GM21723 (cell line): ENCODE measurements around the gene TIPIN.
"Not testable (repeated sequence)": the region's sequence is repeated elsewhere in the genome, so short reads cannot be mapped to it uniquely, and the experiment has no call there.

Experiments used
- ATAC-seq: cut with Tn5 transposase; IDR thresholded peaks from one replicate; pipeline ENCODE4 v1.9.1; 2021; ENCODE audit warnings: mild to moderate bottlenecking, moderate library complexity; ENCODE audit not compliant: unreplicated experiment

Gene TIPIN

DNA sequence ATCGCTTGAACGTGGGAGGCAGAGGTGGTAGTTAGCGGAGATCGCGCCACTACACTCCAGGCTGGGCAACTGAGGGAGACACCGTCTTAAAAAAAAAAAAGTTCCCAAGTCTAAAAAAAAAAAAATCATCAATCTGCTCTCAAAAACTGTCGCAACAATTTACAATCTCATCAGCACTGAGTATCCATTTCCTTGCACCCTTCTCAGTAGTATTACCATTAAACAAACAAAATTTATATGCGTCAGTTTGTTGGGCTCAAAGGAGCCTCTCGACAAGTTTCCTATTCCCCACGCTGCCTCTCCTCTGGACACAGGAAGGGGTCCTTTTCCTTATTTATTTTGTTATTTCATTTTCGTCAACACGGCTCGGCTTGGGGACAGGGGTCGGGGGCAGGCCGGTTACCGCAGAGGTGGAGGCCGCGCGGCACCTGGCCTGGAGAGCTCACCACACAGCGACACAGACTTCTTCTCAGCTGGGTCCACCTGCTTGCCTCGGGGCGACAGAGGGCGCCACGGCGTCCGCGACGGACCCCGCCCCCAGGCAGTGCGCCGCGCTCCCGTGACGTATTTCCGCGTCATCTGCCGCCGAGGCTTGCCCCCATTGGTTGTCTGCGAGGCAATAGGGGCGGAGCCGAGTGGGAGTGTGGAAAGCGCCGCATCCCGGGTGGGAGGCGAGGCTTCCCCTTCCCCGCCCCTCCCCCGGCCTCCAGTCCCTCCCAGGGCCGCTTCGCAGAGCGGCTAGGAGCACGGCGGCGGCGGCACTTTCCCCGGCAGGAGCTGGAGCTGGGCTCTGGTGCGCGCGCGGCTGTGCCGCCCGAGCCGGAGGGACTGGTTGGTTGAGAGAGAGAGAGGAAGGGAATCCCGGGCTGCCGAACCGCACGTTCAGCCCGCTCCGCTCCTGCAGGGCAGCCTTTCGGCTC, 30.0 kb upstream of the TIPIN start, which contains the start of gene MAP2K1:
TSS of gene MAP2K1 (plus strand) at position 709 of the 920 bp plus-strand sequence. CDS start 436 bp downstream, outside the sequence.
- peak; percentile 72 for ATAC-seq

DNA sequence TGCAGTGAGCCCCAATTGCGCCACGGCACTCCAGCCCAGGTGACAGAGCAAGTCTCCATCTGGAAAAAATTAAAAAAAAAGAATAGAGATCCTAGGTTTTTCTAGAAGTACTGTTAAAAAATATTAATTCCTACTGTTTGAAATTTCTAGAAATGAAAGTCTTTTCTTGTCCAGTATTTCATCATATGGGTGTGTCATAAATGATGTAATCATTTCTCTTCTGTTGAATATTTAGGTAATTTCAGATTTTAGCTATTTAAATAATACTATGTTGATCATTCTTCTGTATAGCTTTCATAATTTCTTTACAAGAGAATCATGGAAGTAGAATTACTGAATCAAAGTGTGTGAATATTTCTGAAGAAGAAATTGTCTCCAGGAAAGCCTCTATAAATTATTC, 24.9 kb upstream of the TIPIN start:
- not testable (repeated sequence) for ATAC-seq

DNA sequence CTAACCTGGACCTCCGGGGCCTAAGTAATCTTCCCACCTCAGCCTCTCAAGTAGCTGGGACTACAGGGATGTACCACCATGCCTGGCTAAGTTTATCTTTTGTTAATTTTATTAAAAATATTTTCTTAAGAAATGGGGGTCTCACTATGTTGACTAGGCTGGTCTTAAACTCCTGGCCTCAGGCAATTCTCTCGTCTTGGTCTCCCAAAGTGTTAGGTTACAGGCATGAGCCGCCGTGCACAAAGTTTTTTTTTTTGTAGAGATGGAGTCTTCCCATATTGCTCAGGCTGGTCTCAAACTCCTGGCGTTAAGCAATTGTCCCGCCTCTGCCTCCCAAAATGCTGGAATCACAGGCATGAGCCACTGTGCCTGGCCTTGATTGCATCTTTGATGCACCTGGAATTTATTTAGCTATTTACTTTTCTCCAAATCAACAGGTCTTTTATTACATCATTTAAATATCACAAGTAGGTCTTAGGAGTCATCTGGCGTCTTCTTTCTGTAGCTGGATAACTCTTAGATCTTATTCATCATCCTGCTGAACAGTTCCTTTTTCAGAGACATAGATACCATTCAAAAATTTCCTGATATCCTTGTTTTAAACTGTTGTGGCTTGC, 22.4 kb upstream of the TIPIN start:
- ATAC-seq: no peak

DNA sequence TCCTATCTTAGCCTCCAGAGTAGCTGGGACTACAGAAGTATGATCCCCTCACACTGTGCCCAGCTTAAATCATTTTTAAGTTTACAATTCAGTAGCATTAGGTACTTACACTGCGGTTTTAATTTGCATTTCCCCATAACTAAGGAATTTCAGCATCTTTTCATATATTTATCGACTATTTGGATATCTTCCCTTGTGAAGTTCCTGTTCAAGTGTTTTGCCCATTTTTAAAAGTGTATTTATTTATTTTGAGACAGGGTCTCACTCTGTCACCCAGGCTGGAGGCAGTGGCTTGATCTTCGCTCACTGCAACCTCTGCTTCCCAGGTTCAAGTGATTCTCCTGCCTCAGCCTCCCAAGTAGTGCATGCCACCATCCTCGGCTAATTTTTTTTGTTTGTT, 17.7 kb upstream of the TIPIN start:
- ATAC-seq: no peak

DNA sequence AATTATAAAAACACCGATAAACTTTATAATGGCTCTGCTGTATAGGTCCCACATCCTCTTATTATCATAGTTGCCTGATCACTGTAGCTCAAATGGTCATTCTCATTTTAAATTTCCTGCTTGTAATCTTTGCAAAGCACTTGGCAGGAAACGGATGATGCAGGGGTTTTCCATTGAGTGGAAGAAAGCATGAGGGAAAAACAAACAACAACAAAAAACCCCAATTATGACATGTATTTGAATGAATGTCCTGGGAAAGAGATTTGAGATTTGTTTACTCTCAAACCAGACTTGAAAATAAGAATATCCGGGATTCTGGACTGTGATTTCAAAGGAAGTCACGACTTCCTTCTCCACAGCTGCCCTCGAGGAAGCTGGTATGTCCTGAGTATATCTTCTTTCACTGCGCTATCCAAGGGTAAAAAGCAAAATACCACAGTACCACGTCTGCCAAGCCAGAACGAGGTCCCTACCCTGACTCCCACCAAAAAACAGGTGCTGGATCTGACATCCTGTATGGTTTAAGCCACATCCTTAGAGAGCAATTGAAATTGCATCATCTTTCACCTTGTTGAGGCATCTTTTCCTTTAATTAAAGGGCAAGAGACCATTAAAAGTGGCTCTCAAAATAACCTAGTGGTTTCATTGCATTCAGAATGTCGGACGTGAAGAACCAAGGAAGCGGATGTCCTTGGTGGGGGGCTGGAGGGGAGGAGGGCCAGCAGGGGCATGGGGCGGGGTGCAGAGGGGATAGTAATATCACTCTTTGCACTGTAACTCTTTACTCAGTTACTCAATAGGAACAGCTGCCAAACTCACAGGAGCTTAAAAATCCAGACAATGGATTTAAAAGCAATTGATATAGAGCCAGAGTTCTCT, 13.5 kb upstream of the TIPIN start:
- ATAC-seq: no peak

DNA sequence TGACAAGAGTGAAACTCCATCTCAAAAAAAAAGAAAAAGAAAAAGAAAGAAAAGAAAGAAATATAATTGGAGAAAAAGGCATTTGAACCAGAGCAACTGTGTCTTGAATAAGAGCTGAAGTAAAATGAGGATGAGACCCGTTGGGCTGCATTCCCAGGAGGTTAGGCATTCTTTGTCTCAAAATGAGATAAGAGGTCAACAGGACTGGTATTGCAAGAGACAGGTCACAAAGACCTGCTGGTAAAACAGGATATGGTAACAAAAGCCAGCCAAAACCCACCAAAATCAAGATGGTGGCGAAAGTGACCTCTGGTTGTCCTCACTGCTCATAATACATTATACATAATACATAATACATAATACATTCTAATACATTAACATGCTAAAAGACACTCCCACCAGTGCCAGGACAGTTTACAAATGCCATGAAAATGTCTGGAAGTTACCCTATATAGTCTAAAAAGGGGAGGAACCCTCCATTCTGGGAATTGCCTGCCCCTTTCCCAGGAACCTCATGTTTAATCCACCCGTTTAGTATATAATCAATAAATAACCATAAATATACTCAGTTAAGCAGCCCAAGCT, 8.6 kb upstream of the TIPIN start:
- ATAC-seq: no peak

DNA sequence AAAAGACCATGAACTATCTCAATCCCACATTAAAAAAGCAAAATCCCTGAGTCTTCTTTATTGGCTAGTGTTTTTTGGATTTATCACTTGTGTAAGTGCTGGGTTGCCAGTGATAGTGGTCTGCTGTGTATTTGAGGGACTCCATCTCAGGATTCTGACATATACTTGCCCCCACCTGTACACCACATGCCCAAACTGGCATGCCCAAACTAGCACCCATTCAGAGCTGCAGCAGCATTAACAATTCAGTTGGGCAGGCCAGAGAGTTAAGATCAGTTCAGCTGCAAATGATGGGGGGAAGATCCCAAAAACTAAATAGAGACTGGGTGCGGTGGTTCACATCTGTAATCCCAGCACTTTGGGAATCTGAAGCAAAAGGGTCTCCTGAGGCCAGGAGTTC, 6.3 kb upstream of the TIPIN start:
- ATAC-seq: no peak

DNA sequence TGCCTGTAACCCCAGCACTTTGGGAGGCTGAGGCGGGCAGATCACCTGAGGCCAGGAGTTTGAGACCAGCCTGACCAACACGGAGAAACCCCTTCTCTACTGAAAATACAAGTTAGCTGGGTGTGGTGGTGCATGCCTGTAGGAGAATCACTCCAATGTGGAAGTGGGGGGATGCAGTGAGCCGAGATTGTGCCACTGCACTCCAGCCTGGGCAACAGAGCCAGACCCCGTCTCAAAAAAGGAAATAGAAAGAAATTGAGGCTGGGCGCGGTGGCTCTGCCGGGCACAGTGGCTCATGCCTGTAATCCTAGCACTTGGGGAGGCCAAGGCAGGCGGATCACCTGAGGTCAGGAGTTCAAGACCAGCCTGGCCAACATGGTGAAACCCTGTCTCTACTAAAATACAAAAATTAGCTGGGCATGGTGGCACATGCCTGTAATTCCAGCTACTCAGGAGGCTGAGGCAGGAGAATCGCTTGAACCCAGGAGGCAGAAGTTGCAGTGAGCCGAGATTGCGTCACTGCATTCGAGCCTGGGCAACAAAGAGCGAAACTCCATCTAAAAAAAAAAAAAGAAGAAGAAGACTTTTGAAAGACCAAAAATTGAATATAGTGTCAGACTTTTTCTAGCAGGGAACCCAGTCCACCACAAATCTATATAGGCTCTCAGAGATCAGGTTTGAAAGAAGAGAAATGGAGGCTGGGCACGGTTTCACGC, 5.4 kb upstream of the TIPIN start:
- ATAC-seq: not testable (repeated sequence)

DNA sequence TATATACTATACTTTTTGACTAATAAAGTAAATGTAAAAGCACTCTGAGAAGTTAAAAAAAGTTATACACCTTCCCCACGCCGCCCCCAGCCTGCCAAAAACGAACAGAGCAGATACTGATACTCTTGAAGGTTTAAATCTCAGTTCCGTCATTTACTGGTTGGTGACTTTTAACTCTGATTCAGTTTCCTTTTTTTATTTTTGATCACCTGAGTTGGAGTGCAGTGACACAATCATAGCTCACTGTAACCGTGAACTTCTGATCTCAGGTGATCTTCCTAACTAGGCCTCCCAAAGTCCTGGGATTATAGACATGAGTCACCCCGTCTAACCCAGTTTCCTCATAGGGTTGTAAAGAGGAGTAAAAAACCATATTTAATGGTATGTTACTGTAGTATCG, 3.3 kb upstream of the TIPIN start:
- peak; percentile 40 for ATAC-seq

DNA sequence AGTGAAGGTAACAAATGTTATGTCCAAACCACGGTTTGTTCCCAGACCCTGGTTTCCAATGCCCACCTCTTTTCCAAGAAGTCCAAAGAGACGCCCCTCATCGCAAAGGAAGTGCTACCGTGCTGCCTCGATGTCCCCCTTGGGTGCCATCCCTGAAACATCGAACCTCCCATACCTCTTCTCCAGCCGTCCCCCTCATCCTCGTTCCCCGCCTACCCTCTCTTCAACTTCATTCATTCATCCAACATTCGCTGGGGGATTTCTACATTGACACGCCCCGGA, 467 bp downstream of the TIPIN start:
- no peak for ATAC-seq

DNA sequence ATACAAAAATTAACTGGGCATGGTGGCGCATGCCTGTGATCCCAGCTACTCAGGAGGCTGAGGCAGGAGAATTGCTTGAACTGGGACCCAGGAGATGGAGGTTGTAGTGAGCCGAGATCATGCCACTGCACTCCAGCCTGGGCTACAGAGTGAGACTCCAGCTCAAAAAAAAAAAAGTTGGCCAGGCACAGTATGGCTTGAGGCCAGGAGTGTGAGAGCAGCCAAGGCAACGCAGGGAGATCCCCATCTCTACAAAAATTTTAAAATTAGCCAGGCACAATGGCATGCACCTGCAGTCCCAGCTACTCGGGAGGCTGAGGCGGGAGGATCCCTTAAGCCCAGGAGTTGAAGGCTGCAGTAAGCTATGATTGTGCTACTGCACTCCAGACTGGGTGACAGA, 8.0 kb downstream of the TIPIN start:
- ATAC-seq: not testable (repeated sequence)

DNA sequence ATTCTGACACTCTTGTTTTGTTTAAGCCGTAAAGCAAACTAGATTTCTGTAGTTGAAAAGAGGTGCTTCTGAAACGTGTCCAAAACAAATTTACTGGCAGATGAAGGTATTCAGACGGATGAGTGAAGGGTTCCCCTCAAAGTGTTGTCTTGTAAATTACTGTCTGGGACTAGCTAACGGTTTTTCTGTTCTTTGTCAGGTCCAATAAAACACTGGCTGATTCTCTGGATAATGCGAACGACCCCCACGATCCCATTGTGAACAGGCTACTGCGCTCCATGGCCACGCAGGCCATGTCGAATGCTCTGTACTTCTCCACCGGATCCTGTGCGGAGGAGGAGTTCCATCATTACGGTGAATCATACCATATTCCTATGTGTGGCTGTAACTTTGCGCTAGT, 27.7 kb downstream of the TIPIN start:
- no peak for ATAC-seq

DNA sequence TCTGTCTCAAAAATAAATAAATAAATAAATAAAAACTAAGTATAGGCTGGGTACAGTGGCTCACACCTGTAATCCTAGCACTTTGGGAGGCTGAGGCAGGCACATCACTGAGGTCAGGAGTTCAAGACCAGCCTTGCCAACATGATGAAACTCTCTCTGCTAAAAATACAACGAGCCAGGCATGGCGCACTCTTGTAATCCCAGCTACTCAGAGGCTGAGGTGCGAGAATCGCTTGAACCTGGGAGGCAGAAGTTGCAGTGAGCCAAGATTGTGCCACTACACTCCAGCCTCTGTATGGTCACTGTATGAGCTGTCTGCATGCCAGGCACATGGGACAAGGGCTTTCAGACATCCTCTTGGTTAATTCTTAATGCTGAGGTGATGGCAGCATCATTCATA, 28.7 kb downstream of the TIPIN start:
- ATAC-seq: no peak

DNA sequence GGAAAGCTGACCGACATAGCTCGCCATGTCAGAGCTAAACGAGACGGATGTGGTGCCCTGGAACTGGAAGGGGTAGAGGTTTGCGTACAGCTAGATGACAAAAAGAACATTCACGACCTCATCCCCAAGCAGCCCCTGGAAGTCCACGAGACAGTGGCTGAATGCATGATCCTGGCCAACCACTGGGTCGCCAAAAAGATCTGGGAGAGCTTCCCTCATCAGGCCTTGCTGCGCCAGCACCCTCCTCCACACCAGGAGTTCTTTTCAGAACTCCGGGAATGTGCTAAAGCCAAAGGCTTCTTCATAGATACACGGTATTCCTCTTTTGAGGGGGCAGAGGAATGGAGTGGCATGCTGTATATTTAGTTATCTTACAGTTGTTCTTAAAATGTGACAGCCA, 30.4 kb downstream of the TIPIN start:
- no peak for ATAC-seq

DNA sequence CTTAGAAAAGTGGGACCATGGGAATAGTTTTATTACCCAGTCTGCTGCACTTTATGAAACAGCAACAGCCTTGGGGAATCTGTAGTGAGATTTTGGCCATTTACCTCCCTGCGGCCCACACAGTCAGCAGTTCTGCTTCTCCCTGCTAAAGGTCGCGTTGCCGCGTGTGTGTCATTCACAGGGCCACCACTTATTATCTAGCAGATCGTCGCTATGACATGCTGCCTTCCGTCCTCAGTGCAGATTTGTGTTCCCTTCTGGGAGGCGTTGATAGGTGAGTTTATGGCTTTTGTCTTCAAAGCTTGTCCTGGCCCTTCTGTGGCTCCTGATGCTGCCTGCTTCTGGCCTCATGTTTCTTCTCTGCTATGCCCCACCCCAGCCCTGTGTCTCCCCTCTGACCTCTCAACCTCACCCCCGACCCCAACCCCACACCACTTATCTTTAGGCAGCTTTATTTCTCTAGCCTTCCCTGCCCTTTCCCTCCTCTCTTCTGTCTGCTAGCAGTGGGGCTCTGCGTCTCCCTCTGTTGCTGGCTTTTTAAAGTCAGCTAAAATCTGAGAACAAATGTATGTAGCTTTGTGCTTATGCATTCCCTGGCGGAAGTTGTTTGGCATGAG, 33.1 kb downstream of the TIPIN start:
- no peak for ATAC-seq

DNA sequence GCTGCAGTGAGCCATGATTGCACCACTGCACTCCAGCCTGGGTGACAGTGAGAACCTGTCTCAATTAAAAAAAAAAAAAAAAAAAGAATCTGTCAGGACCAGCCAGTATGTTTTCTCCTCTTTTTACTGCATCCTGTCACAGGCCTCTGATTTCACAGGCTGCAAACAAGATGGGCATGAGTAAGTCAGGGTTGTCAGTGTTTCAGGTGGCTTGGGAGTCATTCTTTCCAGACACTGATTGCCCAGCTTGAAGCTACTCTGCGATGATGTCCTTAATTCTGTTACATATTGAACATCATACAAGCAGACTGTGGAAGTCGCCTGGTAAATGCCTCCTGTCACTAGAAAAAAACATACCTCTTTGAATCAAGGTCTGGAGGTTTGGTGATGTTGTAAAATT, 44.3 kb downstream of the TIPIN start:
- no peak for ATAC-seq

DNA sequence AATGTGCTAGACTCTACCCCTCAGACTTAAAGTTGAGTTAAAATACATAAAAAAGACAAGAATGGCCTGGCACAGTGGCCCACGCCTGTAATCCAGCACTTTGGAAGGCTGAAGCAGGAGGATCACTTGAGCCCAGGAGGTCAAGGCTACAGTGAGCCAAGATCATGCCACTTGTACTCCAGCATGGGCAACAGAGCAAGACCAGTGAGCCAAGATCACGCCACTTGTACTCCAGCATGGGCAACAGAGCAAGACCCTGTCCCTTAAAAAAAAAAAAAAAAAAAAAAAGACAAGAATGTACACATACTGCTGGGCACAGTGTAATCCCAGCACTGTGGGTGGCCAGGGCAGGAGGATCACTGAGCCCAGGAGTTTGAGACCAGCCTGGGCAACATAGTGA, 45.7 kb downstream of the TIPIN start:
- no peak for ATAC-seq

DNA sequence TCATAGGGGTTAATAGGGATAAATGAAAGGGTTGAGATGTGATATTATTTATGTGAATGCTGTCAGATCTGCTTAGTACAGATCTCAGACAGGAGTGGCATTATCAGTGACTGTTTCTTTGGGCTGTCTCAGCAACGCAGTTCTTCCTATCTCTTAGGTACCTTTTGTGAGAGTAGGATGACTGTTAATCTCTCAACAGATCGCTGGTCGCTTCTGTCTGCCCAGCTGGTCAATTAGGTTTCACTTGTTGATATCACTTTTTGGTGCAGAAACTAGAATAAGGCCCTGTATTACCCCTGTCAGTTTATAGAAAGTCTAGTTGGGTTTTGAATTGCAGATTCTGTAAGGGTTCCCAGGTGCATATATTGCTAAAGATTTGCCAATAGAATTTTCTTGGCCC, 46.7 kb downstream of the TIPIN start:
- ATAC-seq: no peak

DNA sequence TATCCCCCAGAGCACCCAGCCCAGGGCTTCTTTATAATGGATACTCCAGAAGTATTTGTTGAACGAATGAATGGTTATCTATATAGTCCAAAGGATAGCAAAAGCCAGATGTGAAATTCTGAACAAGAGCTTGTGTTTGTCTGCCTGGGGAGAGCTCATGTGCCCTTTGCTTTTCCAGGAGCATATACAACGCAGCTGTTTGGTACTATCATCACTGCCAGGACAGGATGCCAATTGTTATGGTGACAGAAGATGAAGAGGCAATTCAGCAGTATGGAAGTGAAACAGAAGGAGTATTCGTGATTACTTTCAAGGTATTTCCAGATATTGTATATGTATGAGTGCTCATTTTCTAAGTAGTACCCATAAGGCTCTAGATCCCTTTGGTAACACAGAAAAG, 48.0 kb downstream of the TIPIN start:
- no peak for ATAC-seq

DNA sequence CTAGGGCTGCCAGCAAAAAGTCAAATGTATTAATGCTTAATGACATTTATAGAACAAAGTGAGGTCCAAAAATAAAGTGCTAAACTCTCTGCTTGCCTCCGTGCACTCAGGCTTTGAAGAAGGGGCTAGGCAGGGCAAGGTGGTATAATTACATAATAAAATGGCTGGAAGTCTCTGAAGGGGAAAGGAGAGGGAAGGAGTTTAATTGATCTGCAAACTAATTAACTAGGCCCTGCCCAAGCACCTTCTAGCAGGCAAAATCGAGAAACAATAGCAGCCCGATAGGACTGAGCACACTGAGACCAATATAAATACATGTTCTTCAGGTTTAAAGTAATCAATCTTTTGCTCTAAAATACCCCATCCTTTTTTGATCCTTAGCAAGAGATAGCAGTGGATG, 50.1 kb downstream of the TIPIN start:
- no peak for ATAC-seq
